ENCODE data around the gene NUAK1.
A peak's percentile ranks its signal among the peaks of the same experiment; 100 is the strongest.
"Not testable (repeated sequence)": the region's sequence is repeated elsewhere in the genome, so short reads cannot be mapped to it uniquely, and the experiment has no call there.

Gene NUAK1

GRCh38 chr12:106149096-106149784 lies 10.5 kb upstream of the NUAK1 start:
- intact Hi-C loops (cut with DNase I), result loop anchor here (5.0 to 10.0 kb wide), 2 partner anchors 73 to 384 kb away; no protein-coding TSS in a partner anchor
- peak in 4 of 10 donors; percentile 24 to 86 (median 37) for DNase-seq

- intact Hi-C loops (cut with DNase I), result loop anchor here (5.0 to 10.0 kb wide), 2 partner anchors 74 to 383 kb away; no protein-coding TSS in a partner anchor
- peak; percentile 59 to 96 (median 74) for DNase-seq
These were observed 9.2 kb upstream of the NUAK1 start for GRCh38 chr12:106147956-106148355.

- intact Hi-C loops (cut with DNase I), result loop anchor here (5.0 to 10.0 kb wide), 2 partner anchors 75 to 382 kb away; no protein-coding TSS in a partner anchor
- no peak for DNase-seq
These were observed 8.2 kb upstream of the NUAK1 start for GRCh38 chr12:106146987-106147386.

- peak in 4 of 10 donors; percentile 17 to 85 (median 38) for DNase-seq
- intact Hi-C loops (cut with DNase I), result loop anchor here (5.0 to 10.0 kb wide), 2 partner anchors 77 to 381 kb away; no protein-coding TSS in a partner anchor
These were observed 7.0 kb upstream of the NUAK1 start for GRCh38 chr12:106145539-106146447.

- intact Hi-C loops (cut with DNase I), result loop anchor here (5.0 to 10.0 kb wide), 2 partner anchors 77 to 380 kb away; no protein-coding TSS in a partner anchor
- no peak for DNase-seq
These were observed 6.1 kb upstream of the NUAK1 start for GRCh38 chr12:106144847-106145246.

GRCh38 chr12:106142591-106143261 lies 4.0 kb upstream of the NUAK1 start:
- no peak for DNase-seq
- intact Hi-C loops (cut with DNase I), result loop anchor here (10.0 kb wide), 1 partner anchor 378 kb away; no protein-coding TSS in a partner anchor

- intact Hi-C loops (cut with DNase I), result loop anchor here (10.0 kb wide), 1 partner anchor 377 kb away; no protein-coding TSS in a partner anchor
- DNase-seq, result not testable (repeated sequence)
These were observed 3.2 kb upstream of the NUAK1 start for GRCh38 chr12:106141920-106142319.

GRCh38 chr12:106141452-106141851 lies 2.7 kb upstream of the NUAK1 start:
- no peak for DNase-seq

GRCh38 chr12:106141003-106141402 lies 2.2 kb upstream of the NUAK1 start:
- intact Hi-C loops (cut with DNase I), result loop anchor here (10.0 kb wide), 1 partner anchor 376 kb away; no protein-coding TSS in a partner anchor
- no peak for DNase-seq

More at GRCh38 chr12:106141452-106141851, 2.7 kb upstream of the NUAK1 start:
- intact Hi-C loops (cut with DNase I), result loop anchor here (10.0 kb wide), 1 partner anchor 377 kb away; no protein-coding TSS in a partner anchor

- DNase-seq, result peak in 2 of 10 donors; percentile 12 to 81
- intact Hi-C loops (cut with DNase I), result loop anchor here (10.0 kb wide), 1 partner anchor 376 kb away; no protein-coding TSS in a partner anchor
These were observed 1.7 kb upstream of the NUAK1 start for GRCh38 chr12:106140223-106140986.

- intact Hi-C loops (cut with DNase I), result loop anchor here (5.0 to 10.0 kb wide), 4 partner anchors 42 to 375 kb away; partner anchors contain the start of gene TCP11L2
- DNase-seq, result peak; percentile 39 to 95 (median 58)
These were observed 843 bp upstream of the NUAK1 start for GRCh38 chr12:106139422-106140171.

- intact Hi-C loops (cut with DNase I), result loop anchor here (5.0 to 10.0 kb wide), 3 partner anchors 41 to 213 kb away; partner anchors contain the start of gene TCP11L2
- DNase-seq, result peak in 1 of 10 donors; percentile 43
These were observed 459 bp downstream of the NUAK1 start for GRCh38 chr12:106138357-106138632.

- peak; percentile 41 to 92 (median 54) for DNase-seq
- intact Hi-C loops (cut with DNase I), result loop anchor here (2.0 to 10.0 kb wide), 4 partner anchors 40 to 433 kb away; partner anchors contain the start of gene TCP11L2
These were observed 1.0 kb downstream of the NUAK1 start for GRCh38 chr12:106137530-106138356.

- peak; percentile 85 to 99 (median 95) for DNase-seq
- intact Hi-C loops (cut with DNase I), result loop anchor here (1.0 to 10.0 kb wide), 5 partner anchors 39 to 716 kb away; partner anchors contain the start of gene TCP11L2
These were observed 2.5 kb downstream of the NUAK1 start for GRCh38 chr12:106136263-106136662.

- intact Hi-C loops (cut with DNase I), result loop anchor here (1.0 to 10.0 kb wide), 5 partner anchors 38 to 715 kb away; partner anchors contain the start of gene TCP11L2
- DNase-seq, result no peak
These were observed 3.0 kb downstream of the NUAK1 start for GRCh38 chr12:106135781-106136180.

GRCh38 chr12:106135075-106135474 lies 3.7 kb downstream of the NUAK1 start:
- intact Hi-C loops (cut with DNase I), result loop anchor here (5.0 to 10.0 kb wide), 3 partner anchors 38 to 210 kb away; partner anchors contain the start of gene TCP11L2

More at GRCh38 chr12:106135075-106135474, 3.7 kb downstream of the NUAK1 start:
- peak in 1 of 10 donors; percentile 88 for DNase-seq
